Measurements from ENCODE around the gene ZNF532.

ZNF532 gene

DNA sequence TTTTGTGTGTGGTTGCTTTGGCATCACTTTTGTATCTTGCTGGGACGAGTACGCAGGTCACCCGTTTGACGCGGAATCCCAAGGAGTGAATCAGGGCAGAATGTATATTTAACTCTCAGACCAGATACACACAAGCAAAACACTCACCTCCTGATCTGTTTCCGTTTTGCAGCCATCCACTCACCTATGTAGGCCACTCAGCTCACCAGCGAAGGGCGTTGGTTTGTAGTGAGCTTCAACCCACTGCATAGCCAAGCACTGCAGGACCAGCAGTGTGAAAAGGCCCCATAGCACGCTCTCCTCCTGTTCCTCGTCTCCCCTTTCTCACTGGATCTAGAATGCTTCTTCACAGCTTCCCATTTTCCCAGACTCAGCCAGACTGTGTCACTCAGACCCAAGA, 58.3 kb downstream of the ZNF532 start:
- H3K4me1 Mint-ChIP-seq: peaks cover 62% of the 10 kb centered on the region
- peak overlapping the region; percentile 75 for H3K27ac Mint-ChIP-seq
- H3K9me3 Mint-ChIP-seq: peaks cover 39% of the 10 kb centered on the region
- H3K36me3 Mint-ChIP-seq (ENCODE audit: low read depth): peaks cover 88% of the 10 kb centered on the region
- peaks cover 3% of the 10 kb centered on the region for H3K27me3 Mint-ChIP-seq (ENCODE audit: low read depth, poor library complexity)
- no peak for DNase-seq
- H3K4me3 Mint-ChIP-seq: no peak overlapping the region
- TF ChIP-seq, protein P1, sequence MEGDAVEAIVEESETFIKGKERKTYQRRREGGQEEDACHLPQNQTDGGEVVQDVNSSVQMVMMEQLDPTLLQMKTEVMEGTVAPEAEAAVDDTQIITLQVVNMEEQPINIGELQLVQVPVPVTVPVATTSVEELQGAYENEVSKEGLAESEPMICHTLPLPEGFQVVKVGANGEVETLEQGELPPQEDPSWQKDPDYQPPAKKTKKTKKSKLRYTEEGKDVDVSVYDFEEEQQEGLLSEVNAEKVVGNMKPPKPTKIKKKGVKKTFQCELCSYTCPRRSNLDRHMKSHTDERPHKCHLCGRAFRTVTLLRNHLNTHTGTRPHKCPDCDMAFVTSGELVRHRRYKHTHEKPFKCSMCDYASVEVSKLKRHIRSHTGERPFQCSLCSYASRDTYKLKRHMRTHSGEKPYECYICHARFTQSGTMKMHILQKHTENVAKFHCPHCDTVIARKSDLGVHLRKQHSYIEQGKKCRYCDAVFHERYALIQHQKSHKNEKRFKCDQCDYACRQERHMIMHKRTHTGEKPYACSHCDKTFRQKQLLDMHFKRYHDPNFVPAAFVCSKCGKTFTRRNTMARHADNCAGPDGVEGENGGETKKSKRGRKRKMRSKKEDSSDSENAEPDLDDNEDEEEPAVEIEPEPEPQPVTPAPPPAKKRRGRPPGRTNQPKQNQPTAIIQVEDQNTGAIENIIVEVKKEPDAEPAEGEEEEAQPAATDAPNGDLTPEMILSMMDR (IDR thresholded peaks at IDR 0.05): no peak

DNA sequence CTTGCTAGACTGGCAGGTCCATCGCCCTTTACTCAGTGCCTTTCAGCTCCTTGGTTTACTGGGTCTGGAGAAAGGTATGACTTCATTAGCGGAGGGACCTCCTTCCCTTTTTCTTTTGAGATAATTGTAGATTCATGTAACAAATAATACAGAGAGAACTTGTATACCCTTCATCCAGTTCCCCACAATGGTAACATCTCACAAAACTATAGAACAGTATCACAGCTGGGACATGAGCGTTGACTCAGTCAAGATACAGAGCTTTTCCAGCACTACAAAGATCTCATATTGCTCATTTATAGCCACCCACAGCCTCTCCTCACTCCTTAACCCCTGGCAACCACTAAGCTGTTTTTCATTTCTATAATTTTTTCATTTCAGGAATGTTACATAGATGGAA, 59.8 kb downstream of the ZNF532 start:
- H3K27me3 Mint-ChIP-seq (ENCODE audit: low read depth, poor library complexity): peaks cover 3% of the 10 kb centered on the region
- H3K27ac Mint-ChIP-seq: no peak overlapping the region
- peaks cover 60% of the 10 kb centered on the region for H3K4me1 Mint-ChIP-seq
- H3K9me3 Mint-ChIP-seq: peaks cover 39% of the 10 kb centered on the region
- peaks cover 76% of the 10 kb centered on the region for H3K36me3 Mint-ChIP-seq (ENCODE audit: low read depth)
- TF ChIP-seq, protein P1 (IDR thresholded peaks at IDR 0.05): no peak
- H3K4me3 Mint-ChIP-seq: no peak overlapping the region
- no peak for DNase-seq

DNA sequence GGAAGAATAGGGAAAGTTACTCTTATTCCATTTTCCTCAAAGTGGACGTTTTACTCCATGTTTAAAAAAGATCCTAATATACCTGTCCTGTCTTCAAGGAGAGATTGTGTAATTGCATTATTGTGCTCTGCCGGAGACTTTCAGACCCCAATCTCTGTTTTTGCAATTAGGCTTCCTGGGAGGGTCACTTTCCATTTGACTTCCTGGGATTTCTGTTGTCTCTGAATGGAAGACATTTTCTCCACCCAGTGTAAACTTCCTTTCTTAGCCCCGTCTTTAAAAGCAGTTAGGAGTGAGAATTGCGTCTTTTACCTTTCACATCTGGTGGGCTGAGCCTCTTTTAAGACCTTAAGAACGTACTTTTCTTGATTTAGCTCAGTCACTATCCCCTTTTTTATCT, 63.0 kb downstream of the ZNF532 start:
- DNase-seq: no peak
- Mint-ChIP-seq H3K9me3 (peaks cover 35% of the 10 kb centered on the region), H3K27me3 (ENCODE audit: low read depth, poor library complexity) (peaks cover 3% of the 10 kb centered on the region), H3K4me1 (peaks cover 38% of the 10 kb centered on the region), H3K36me3 (ENCODE audit: low read depth) (peaks cover 61% of the 10 kb centered on the region), H3K4me3 (no peak overlapping the region), H3K27ac (peak overlapping the region; percentile 84)
- TF ChIP-seq, protein P1 (IDR thresholded peaks at IDR 0.05): no peak

DNA sequence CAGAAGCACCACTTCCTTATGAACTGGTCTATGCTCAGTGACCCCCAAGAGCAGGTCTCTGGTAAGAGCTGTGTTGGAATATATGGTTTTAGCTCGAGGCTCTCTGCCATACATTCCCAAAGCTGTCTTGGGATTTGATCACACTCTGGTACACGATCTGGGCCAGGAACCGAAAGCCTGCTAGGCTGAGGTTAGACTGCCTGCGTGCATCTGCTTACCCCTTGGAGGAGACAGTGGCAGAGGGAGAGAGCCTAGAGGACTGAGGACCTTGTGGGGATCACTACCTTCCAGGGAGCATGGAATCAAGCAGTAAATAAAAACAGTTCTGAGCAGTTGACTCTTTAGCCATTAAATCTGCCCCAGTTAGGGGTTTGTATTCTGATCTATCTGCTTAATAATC, 63.7 kb downstream of the ZNF532 start:
- H3K4me1 Mint-ChIP-seq: peaks cover 37% of the 10 kb centered on the region
- H3K27me3 Mint-ChIP-seq (ENCODE audit: low read depth, poor library complexity): peaks cover 3% of the 10 kb centered on the region
- no peak overlapping the region for H3K4me3 Mint-ChIP-seq
- peaks cover 54% of the 10 kb centered on the region for H3K36me3 Mint-ChIP-seq (ENCODE audit: low read depth)
- peak overlapping the region; percentile 24 for H3K27ac Mint-ChIP-seq
- DNase-seq: no peak
- TF ChIP-seq, protein P1 (IDR thresholded peaks at IDR 0.05): no peak
- peaks cover 28% of the 10 kb centered on the region for H3K9me3 Mint-ChIP-seq

DNA sequence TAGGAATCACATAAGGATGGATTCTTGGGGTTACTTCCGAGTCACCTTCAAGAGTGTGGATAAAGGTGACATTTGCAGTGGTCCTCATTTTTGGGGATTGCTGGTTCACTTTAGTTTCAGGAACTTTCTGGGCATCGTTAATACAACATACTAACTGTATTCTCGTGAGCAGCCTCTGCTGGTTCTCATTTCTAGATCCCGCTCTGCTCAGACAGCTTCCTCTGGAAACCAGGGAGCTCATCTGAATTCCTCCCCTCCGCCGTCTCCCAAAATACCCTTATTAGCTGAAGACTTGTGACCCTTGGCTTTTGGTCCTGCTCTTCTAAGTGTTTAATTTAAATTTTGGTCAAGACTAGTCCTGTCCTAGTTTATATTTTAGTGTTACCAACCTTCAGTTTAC, 64.5 kb downstream of the ZNF532 start:
- TF ChIP-seq, protein P1 (IDR thresholded peaks at IDR 0.05): no peak

DNA sequence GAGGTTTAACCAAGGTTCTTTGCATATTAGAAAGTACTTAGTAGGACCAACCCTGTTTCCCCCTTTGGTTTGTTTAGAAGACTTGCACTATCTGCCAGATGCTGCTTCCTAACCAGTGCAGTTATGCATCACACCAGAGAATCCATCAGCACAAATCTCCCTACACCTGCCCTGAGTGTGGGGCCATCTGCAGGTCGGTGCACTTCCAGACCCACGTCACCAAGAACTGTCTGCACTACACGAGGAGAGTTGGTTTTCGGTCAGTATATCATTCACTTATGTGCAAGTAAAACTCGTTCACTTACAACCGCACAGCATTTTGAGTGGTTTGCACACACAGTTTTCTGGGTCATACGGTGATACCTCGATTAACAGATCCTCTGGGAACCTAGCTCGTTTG, 69.7 kb downstream of the ZNF532 start:
- Mint-ChIP-seq H3K27me3 (ENCODE audit: low read depth, poor library complexity) (no peaks in the 10 kb centered on the region), H3K27ac (peak overlapping the region; percentile 82), H3K4me1 (peaks cover 19% of the 10 kb centered on the region), H3K4me3 (no peak overlapping the region), H3K36me3 (ENCODE audit: low read depth) (peaks cover 63% of the 10 kb centered on the region), H3K9me3 (peaks cover 10% of the 10 kb centered on the region)
- DNase-seq: no peak
- TF ChIP-seq, protein P1 (IDR thresholded peaks at IDR 0.05): no peak

More for the DNA sequence above, 64.5 kb downstream of the ZNF532 start:
- peaks cover 20% of the 10 kb centered on the region for H3K9me3 Mint-ChIP-seq
- H3K27me3 Mint-ChIP-seq (ENCODE audit: low read depth, poor library complexity): peaks cover 3% of the 10 kb centered on the region
- no peak for DNase-seq
- peaks cover 48% of the 10 kb centered on the region for H3K36me3 Mint-ChIP-seq (ENCODE audit: low read depth)
- no peak overlapping the region for H3K4me3 Mint-ChIP-seq
- H3K4me1 Mint-ChIP-seq: peaks cover 37% of the 10 kb centered on the region
- H3K27ac Mint-ChIP-seq: peak overlapping the region; percentile 93
